HepG2 (cell line): ENCODE results near the gene TSC1. TPM values are rescaled to one million over a fixed set of nuclear protein-coding genes. Genes with fewer than 3 reads are reported as not detected.

ENCODE experiments used
- DMAP1 ChIP-seq: IDR thresholded peaks from 2 replicates; pipeline ENCODE4 v1.6.1; 2016
- FOXK1 ChIP-seq: sonication (generic); formaldehyde crosslinking; IDR thresholded peaks from 2 replicates; pipeline ENCODE4 v1.4.0; 2020; ENCODE audit warnings: low read depth, missing genetic modification reagents, borderline replicate concordance
- GABPB1 ChIP-seq: IDR thresholded peaks from 2 replicates; pipeline ENCODE4 v1.6.1; 2016; ENCODE audit warnings: mild to moderate bottlenecking, missing genetic modification reagents, moderate library complexity, missing compliant biosample characterization
- HDAC2 ChIP-seq: sonication (generic); formaldehyde crosslinking; IDR thresholded peaks from 2 replicates; pipeline ENCODE4 v1.4.0; 2020; ENCODE audit warnings: missing genetic modification reagents
- MTF2 ChIP-seq: sonication (generic); formaldehyde crosslinking; IDR thresholded peaks from 2 replicates; pipeline ENCODE4 v1.5.0; 2020; ENCODE audit warnings: missing genetic modification reagents, borderline replicate concordance
- MXI1 ChIP-seq: IDR thresholded peaks from 3 replicates; pipeline ENCODE4 v1.6.1; 2012; ENCODE audit warnings: low read depth, low read length, inconsistent platforms, borderline replicate concordance
- POLR2AphosphoS2 ChIP-seq: IDR thresholded peaks from 2 replicates; pipeline ENCODE4 v1.6.1; 2011; ENCODE audit warnings: low read depth, low read length, improper control_type of control experiment
- RBFOX2 ChIP-seq: fragments of 200-400 bp; formaldehyde crosslinking; IDR thresholded peaks from 2 replicates; pipeline ENCODE4 v1.6.1; 2017; ENCODE audit warnings: low read depth, mild to moderate bottlenecking, low read length
- SOX13 ChIP-seq, 3 experiments: fragments of 450-650 bp in 1 of 3; sonication (generic) in 1 of 3; formaldehyde crosslinking in 1 of 3; IDR thresholded peaks in 2 of 3; conservative IDR thresholded peaks in 1 of 3; 2 replicates each; pipeline versions ENCODE4 v1.5.0 to v1.6.1; 2016 to 2020; ENCODE audit warnings: antibody characterized with exemption in 1 of 3, mild to moderate bottlenecking in 1 of 3, missing compliant biosample characterization in 1 of 3, missing genetic modification reagents in 1 of 3, moderate library complexity in 1 of 3
- SP1 ChIP-seq, 2 experiments: fragments of 450-650 bp in 1 of 2; sonication (generic) in 1 of 2; formaldehyde crosslinking in 1 of 2; IDR thresholded peaks; 2 replicates each; pipeline versions ENCODE4 v1.4.0 to v1.6.1; 2016 to 2020; ENCODE audit warnings: missing genetic modification reagents in 1 of 2
- SRF ChIP-seq: IDR thresholded peaks from 2 replicates; pipeline ENCODE4 v1.6.1; 2011; ENCODE audit warnings: mild to moderate bottlenecking, low read depth, low read length, moderate library complexity
- ZNF251 ChIP-seq: sonication (generic); formaldehyde crosslinking; IDR thresholded peaks from 2 replicates; pipeline ENCODE4 v1.9.0; 2021; ENCODE audit warnings: mild to moderate bottlenecking, missing genetic modification reagents
- ZNF256 ChIP-seq: sonication (generic); formaldehyde crosslinking; conservative IDR thresholded peaks from 2 replicates; pipeline ENCODE4 v1.4.0; 2020; ENCODE audit warnings: missing genetic modification reagents
- ZNF33B ChIP-seq: sonication (generic); formaldehyde crosslinking; IDR thresholded peaks from 2 replicates; pipeline ENCODE4 v1.5.1; 2020; ENCODE audit warnings: mild to moderate bottlenecking, missing genetic modification reagents
- ZNF563 ChIP-seq: sonication (generic); formaldehyde crosslinking; IDR thresholded peaks from 2 replicates; pipeline ENCODE4 v1.8.0; 2022; ENCODE audit warnings: mild to moderate bottlenecking, moderate library complexity, missing genetic modification reagents
- ZNF570 ChIP-seq: sonication (generic); formaldehyde crosslinking; IDR thresholded peaks from 2 replicates; pipeline ENCODE4 v1.4.0; 2020; ENCODE audit warnings: mild to moderate bottlenecking, missing genetic modification reagents, borderline replicate concordance
- ZNF772 ChIP-seq: sonication (generic); formaldehyde crosslinking; IDR thresholded peaks from 2 replicates; pipeline ENCODE4 v1.5.0; 2020; ENCODE audit warnings: mild to moderate bottlenecking, missing genetic modification reagents
- polyA plus RNA-seq, 8 experiments: library from polyadenylated mRNA; depleted of rRNA in 3 of 8; stranded (reverse) in 7 of 8; unstranded in 1 of 8; fragments of >200 nt; fragmentation: Illumina TruSeq in 4 of 8; extraction: Trizol in 4 of 8; gene quantifications; 2 replicates each; pipeline versions ENCODE4 v1.2.1 to v1.2.3, GENCODE V29; 2011 to 2016; ENCODE audit warnings: low read depth in 4 of 8, missing spikeins in 1 of 8, mixed read lengths in 1 of 8; ENCODE audit not compliant: insufficient read depth in 1 of 8
- total RNA-seq, 5 experiments: library from RNA; depleted of rRNA; stranded (reverse); fragments of >200 nt; fragmentation: Illumina TruSeq; extraction: Trizol; gene quantifications; 2 replicates each; pipeline ENCODE4 v1.2.3, GENCODE V29; 2016; ENCODE audit warnings: low read depth in 1 of 5
- TF ChIP-seq, protein P1 (sequence below): sonication (generic); formaldehyde crosslinking; IDR thresholded peaks from 2 replicates; pipeline ENCODE4 v1.5.1; 2020; ENCODE audit warnings: missing genetic modification reagents, mild to moderate bottlenecking, borderline replicate concordance
- TF ChIP-seq, protein P2 (sequence below): sonication (generic); formaldehyde crosslinking; IDR thresholded peaks from 2 replicates; pipeline ENCODE4 v1.8.1; 2022; ENCODE audit warnings: low read depth, mild to moderate bottlenecking, missing genetic modification reagents
- TF ChIP-seq, protein P3 (sequence below): IDR thresholded peaks from 2 replicates; pipeline ENCODE4 v1.6.1; 2016; ENCODE audit warnings: missing compliant biosample characterization, missing genetic modification reagents, borderline replicate concordance
- TF ChIP-seq, protein P4 (sequence below): IDR thresholded peaks from 2 replicates; pipeline ENCODE4 v1.6.1; 2016; ENCODE audit warnings: low read depth, control low read depth

The TSC1 gene
- total and polyA plus RNA-seq, 2 of the 13 experiments (the other 11 are each of a cell fraction or from before 2014, with no cell fraction given): 31.6 to 66.1 TPM

DNA sequence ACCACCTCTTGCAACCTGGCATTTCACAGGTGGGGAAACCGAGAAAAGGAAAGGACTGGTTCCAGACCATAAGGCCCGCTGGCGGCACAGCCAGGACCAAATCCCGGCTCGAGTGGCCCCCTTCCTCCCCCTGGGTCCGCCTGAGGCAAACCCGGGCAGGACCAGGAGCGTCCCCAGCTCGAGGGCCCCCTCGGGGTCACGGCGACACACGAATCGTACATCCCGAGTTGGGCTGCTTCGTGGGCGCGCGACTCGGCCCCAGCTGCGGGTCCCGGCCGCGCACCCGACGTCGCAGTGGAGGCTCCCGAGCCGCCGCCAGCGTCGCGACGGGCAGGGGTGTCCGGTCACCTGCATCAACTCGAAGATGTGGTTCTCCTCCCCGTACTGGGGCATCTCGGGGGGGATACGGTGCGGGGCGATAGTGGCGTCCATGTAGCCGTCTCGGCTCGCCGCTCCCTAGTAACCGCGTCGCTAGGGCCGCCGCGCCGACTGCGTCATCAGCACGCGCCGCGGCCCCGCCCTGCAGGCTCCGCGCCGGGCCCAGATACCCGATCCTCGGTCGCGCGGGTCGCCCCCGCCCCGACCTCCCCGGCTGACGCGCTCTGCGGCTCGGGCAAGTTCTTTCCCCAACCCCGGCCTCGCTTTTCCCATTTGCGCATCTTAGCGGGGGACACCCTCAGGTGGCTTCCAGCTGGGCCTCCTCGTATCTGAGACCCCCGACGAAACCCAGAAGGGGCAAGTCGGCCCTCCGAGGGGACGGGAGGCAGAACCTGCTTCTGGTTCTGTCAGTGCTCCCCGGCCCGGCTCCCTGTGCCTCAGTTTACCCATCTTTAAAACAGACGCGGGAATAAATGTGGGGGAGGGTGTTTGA is 66.4 kb downstream of the TSC1 start, which contains the start of gene AK8 (continued):
- no peak for TF ChIP-seq ZNF251 (CRISPR knock-in tag)
- no peak for TF ChIP-seq POLR2AphosphoS2
- TF ChIP-seq, protein P1, sequence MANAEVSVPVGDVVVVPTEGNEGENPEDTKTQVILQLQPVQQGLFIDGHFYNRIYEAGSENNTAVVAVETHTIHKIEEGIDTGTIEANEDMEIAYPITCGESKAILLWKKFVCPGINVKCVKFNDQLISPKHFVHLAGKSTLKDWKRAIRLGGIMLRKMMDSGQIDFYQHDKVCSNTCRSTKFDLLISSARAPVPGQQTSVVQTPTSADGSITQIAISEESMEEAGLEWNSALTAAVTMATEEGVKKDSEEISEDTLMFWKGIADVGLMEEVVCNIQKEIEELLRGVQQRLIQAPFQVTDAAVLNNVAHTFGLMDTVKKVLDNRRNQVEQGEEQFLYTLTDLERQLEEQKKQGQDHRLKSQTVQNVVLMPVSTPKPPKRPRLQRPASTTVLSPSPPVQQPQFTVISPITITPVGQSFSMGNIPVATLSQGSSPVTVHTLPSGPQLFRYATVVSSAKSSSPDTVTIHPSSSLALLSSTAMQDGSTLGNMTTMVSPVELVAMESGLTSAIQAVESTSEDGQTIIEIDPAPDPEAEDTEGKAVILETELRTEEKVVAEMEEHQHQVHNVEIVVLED (CRISPR knock-in tag): peak; percentile 70
- TF ChIP-seq HDAC2 (CRISPR knock-in tag): peak; percentile 57; the same call in 1 of the 2 replicates
- 0 out of 2 replicates have a peak, but pooled peaks have one; percentile 48 for TF ChIP-seq SRF
- TF ChIP-seq SP1 (IDR thresholded peaks at IDR 0.05): no peak
- peak; percentile 92 for TF ChIP-seq SP1 (CRISPR knock-in tag; IDR thresholded peaks at IDR 0.05)
- TF ChIP-seq ZNF772 (CRISPR knock-in tag): 0 out of 2 replicates have a peak, but pooled peaks have one; percentile 46
- peak; percentile 46; the same call in 1 of the 2 replicates for TF ChIP-seq FOXK1 (CRISPR knock-in tag)
- TF ChIP-seq RBFOX2: peak; percentile 72
- TF ChIP-seq GABPB1 (CRISPR knock-in tag): peak; percentile 73; the same call in 1 of the 2 replicates
- TF ChIP-seq, protein P2, sequence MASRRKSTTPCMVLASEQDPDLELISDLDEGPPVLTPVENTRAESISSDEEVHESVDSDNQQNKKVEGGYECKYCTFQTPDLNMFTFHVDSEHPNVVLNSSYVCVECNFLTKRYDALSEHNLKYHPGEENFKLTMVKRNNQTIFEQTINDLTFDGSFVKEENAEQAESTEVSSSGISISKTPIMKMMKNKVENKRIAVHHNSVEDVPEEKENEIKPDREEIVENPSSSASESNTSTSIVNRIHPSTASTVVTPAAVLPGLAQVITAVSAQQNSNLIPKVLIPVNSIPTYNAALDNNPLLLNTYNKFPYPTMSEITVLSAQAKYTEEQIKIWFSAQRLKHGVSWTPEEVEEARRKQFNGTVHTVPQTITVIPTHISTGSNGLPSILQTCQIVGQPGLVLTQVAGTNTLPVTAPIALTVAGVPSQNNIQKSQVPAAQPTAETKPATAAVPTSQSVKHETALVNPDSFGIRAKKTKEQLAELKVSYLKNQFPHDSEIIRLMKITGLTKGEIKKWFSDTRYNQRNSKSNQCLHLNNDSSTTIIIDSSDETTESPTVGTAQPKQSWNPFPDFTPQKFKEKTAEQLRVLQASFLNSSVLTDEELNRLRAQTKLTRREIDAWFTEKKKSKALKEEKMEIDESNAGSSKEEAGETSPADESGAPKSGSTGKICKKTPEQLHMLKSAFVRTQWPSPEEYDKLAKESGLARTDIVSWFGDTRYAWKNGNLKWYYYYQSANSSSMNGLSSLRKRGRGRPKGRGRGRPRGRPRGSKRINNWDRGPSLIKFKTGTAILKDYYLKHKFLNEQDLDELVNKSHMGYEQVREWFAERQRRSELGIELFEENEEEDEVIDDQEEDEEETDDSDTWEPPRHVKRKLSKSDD (CRISPR knock-in tag): peak; percentile 77
- TF ChIP-seq ZNF33B: 0 out of 2 replicates have a peak, but pooled peaks have one; percentile 5
- 0 out of 2 replicates have a peak, but pooled peaks have one; percentile 26 for TF ChIP-seq ZNF256 (CRISPR knock-in tag)
- TF ChIP-seq DMAP1 (CRISPR knock-in tag): peak; percentile 33
- TF ChIP-seq ZNF563 (CRISPR knock-in tag): peak; percentile 37; the same call in 1 of the 2 replicates
- TF ChIP-seq ZNF570 (CRISPR knock-in tag): no peak
- TF ChIP-seq, protein P3, sequence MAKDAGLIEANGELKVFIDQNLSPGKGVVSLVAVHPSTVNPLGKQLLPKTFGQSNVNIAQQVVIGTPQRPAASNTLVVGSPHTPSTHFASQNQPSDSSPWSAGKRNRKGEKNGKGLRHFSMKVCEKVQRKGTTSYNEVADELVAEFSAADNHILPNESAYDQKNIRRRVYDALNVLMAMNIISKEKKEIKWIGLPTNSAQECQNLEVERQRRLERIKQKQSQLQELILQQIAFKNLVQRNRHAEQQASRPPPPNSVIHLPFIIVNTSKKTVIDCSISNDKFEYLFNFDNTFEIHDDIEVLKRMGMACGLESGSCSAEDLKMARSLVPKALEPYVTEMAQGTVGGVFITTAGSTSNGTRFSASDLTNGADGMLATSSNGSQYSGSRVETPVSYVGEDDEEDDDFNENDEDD: no peak
- TF ChIP-seq, protein P4, sequence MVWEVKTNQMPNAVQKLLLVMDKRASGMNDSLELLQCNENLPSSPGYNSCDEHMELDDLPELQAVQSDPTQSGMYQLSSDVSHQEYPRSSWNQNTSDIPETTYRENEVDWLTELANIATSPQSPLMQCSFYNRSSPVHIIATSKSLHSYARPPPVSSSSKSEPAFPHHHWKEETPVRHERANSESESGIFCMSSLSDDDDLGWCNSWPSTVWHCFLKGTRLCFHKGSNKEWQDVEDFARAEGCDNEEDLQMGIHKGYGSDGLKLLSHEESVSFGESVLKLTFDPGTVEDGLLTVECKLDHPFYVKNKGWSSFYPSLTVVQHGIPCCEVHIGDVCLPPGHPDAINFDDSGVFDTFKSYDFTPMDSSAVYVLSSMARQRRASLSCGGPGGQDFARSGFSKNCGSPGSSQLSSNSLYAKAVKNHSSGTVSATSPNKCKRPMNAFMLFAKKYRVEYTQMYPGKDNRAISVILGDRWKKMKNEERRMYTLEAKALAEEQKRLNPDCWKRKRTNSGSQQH (CRISPR knock-in tag): 0 out of 2 replicates have a peak, but pooled peaks have one; percentile 67
- no peak for TF ChIP-seq SOX13 (IDR thresholded peaks at IDR 0.05)
- peak in 1 of 2 experiments; percentile 19; a peak in 1 of 4 replicates for TF ChIP-seq SOX13 (CRISPR knock-in tag; conservative IDR thresholded peaks at IDR 0.05 in 1 of 2, IDR thresholded peaks at IDR 0.05 in 1 of 2)
- TF ChIP-seq MTF2 (CRISPR knock-in tag): peak; percentile 63
- TF ChIP-seq MXI1: peak; percentile 88; the same call in 2 of the 3 replicates
